HCT116 (cell line): ENCODE results near the gene CBFA2T2. TPM values are rescaled to one million over a fixed set of nuclear protein-coding genes. Genes with fewer than 3 reads are reported as not detected.

Experiments
- ATAC-seq: fragments of 200-7000 bp; cut with Tn5 transposase; 2 replicates; pipeline ENCODE4 v1.9.1; 2020; ENCODE audit warnings: mild to moderate bottlenecking, moderate library complexity
- BruUV-seq: library from RNA; stranded (reverse); fragments of 400-500 nt; replicated peaks from 2 replicates; lab custom pipeline; 2021; lab: Mats Ljungman, UMichigan
- CTCF ChIA-PET: fragments of 300-600 bp; sonication (Branson Sonifier 250); formaldehyde crosslinking; loops from one replicate; lab custom pipeline; 2021; ENCODE audit warnings: antibody characterized with exemption; lab: Charles Lee
- POLR2A ChIA-PET: fragments of 300-600, 350-600 bp; sonication (Branson Sonifier 250); formaldehyde crosslinking; loops from one replicate; lab custom pipeline; 2021; ENCODE audit warnings: antibody characterized with exemption; lab: Charles Lee
- RAD21 ChIA-PET, 2 experiments: fragments of 300-600 bp; sonication (Branson Sonifier 250); formaldehyde crosslinking; loops; one replicate each; lab custom pipeline; 2023; ENCODE audit warnings: low total read pairs in 2 of 2; ENCODE audit not compliant: uncharacterized antibody in 2 of 2, unreplicated experiment in 2 of 2, low non-redundant PET in 1 of 2; lab: Charles Lee
- DNase-seq: peaks from one replicate; pipeline ENCODE4 v3.0.0-alpha.2; 2010; ENCODE audit warnings: low read depth, low spot score
- H2AFZ ChIP-seq: fragments of 200-600 bp; shearing (Covaris generic), sonication (generic); 2 replicates; pipeline ENCODE4 v1.6.1; 2017; ENCODE audit warnings: low read depth, mixed run types, mixed read lengths, antibody characterized with exemption, low read length; ENCODE audit not compliant: poor library complexity, severe bottlenecking
- H3K27ac ChIP-seq: 2 replicates; pipeline ENCODE4 v1.5.1; 2012; ENCODE audit warnings: low read depth, low read length
- H3K27me3 ChIP-seq: fragments of 200-600 bp; sonication (generic); 2 replicates; pipeline ENCODE4 v1.6.1; 2016; ENCODE audit warnings: mixed run types, low read length, mixed read lengths; ENCODE audit not compliant: insufficient read depth
- H3K36me3 ChIP-seq, 2 experiments: fragments of 200-500 bp in 1 of 2; fragments of 200-600 bp in 1 of 2; sonication (Bioruptor generic) in 1 of 2; sonication (generic) in 1 of 2; 2 replicates each; pipeline versions ENCODE4 v1.5.1 to v1.6.1; 2014 to 2016; ENCODE audit warnings: low read length in 2 of 2, inconsistent platforms in 1 of 2, mixed read lengths in 1 of 2, mixed run types in 1 of 2; ENCODE audit not compliant: insufficient read depth in 2 of 2, control insufficient read depth in 1 of 2
- H3K4me1 ChIP-seq, 2 experiments: fragments of 200-600 bp in 1 of 2; sonication (generic) in 1 of 2; 2 replicates each; pipeline versions ENCODE4 v1.5.1 to v1.6.1; 2012 to 2017; ENCODE audit warnings: low read length in 2 of 2, inconsistent platforms in 1 of 2, mild to moderate bottlenecking in 1 of 2, mixed read lengths in 1 of 2, mixed run types in 1 of 2, moderate library complexity in 1 of 2; ENCODE audit not compliant: insufficient read depth in 2 of 2, control insufficient read depth in 1 of 2
- H3K4me2 ChIP-seq: fragments of 200-600 bp; sonication (generic); 2 replicates; pipeline ENCODE4 v1.6.1; 2017; ENCODE audit warnings: mixed run types, low read length, mixed read lengths
- H3K4me3 ChIP-seq, 2 experiments: fragments of 200-600 bp in 1 of 2; sonication (generic) in 1 of 2; replicated peaks in 1 of 2; 2 replicates each; pipeline ENCODE4 v1.5.1; 2011 to 2016; ENCODE audit warnings: low read length in 2 of 2, control low read depth in 1 of 2, low read depth in 1 of 2, mild to moderate bottlenecking in 1 of 2, mixed read lengths in 1 of 2, mixed run types in 1 of 2
- H3K79me2 ChIP-seq: fragments of 200-600 bp; sonication (generic); 2 replicates; pipeline ENCODE4 v1.6.1; 2017; ENCODE audit warnings: mild to moderate bottlenecking, mixed run types, low read length, moderate library complexity, mixed read lengths; ENCODE audit not compliant: insufficient read depth
- H3K9ac ChIP-seq: fragments of 200-600 bp; sonication (generic); 2 replicates; pipeline ENCODE4 v1.6.1; 2016; ENCODE audit warnings: low read length, mixed read lengths
- H3K9me2 ChIP-seq: fragments of 200-600 bp; sonication (generic), shearing (Covaris generic); 2 replicates; pipeline ENCODE4 v1.6.1; 2017; ENCODE audit warnings: mixed run types, mild to moderate bottlenecking, moderate library complexity; ENCODE audit not compliant: insufficient read depth
- H3K9me3 ChIP-seq, 2 experiments: fragments of 200-500 bp in 1 of 2; fragments of 200-600 bp in 1 of 2; sonication (Bioruptor generic) in 1 of 2; sonication (generic) in 1 of 2; 2 replicates each; pipeline ENCODE4 v1.6.1; 2014 to 2017; ENCODE audit warnings: low read length in 2 of 2, mixed read lengths in 2 of 2, inconsistent platforms in 1 of 2, low read depth in 1 of 2, mild to moderate bottlenecking in 1 of 2, mixed run types in 1 of 2, moderate library complexity in 1 of 2; ENCODE audit not compliant: control insufficient read depth in 1 of 2, insufficient read depth in 1 of 2
- H4K20me1 ChIP-seq: fragments of 200-600 bp; sonication (generic), shearing (Covaris generic); 2 replicates; pipeline ENCODE4 v1.6.1; 2017; ENCODE audit warnings: mixed run types, mild to moderate bottlenecking, moderate library complexity; ENCODE audit not compliant: insufficient read depth
- FOSL1 ChIP-seq: IDR thresholded peaks from 2 replicates; pipeline ENCODE4 v1.6.1; 2012; ENCODE audit warnings: low read depth
- SRF ChIP-seq: IDR thresholded peaks from 2 replicates; pipeline ENCODE4 v1.6.1; 2012; ENCODE audit warnings: low read depth
- TCF7L2 ChIP-seq: IDR thresholded peaks from 2 replicates; pipeline ENCODE4 v1.7.0; 2011; ENCODE audit warnings: borderline replicate concordance, inconsistent platforms; ENCODE audit not compliant: insufficient read depth, insufficient read length; ENCODE audit errors: extremely low read depth
- intact Hi-C: fragments of 100-400 bp; cut with micrococcal nuclease; formaldehyde crosslinking; loops from 2 replicates; pipeline ENCODE4 v1.10.0; 2022
- total RNA-seq: library from RNA; stranded (reverse); gene quantifications from one replicate; pipeline ENCODE4 v1.2.1, GENCODE V29; 2021; ENCODE audit not compliant: unreplicated experiment

The CBFA2T2 gene
- total RNA-seq, 1 experiment from 2014 or later: 8.0 TPM

GRCh38 chr20:33526769-33527168, 36.9 kb downstream of the CBFA2T2 start:
- BruUV-seq: no TSS peak
- ChIA-PET POLR2A (no interaction called here), RAD21 (no interaction called here), CTCF (interaction anchor here (0.6 kb wide), 1 partner anchor 10 kb away, joined by 4 read pairs; no protein-coding TSS in a partner anchor)
- no peaks in the 10 kb centered on the region for H4K20me1 ChIP-seq
- no peak overlapping the region for H3K9ac ChIP-seq
- H3K4me3 ChIP-seq: no peak overlapping the region
- intact Hi-C loops: no loop called here
- ATAC-seq: no peak
- no peak for TF ChIP-seq SRF
- TF ChIP-seq FOSL1: no peak
- no peaks in the 10 kb centered on the region for H3K36me3 ChIP-seq
- no peaks in the 10 kb centered on the region for H3K9me2 ChIP-seq
- H3K79me2 ChIP-seq: peaks cover 4% of the 10 kb centered on the region; the same call in 1 of the 2 replicates
- H3K4me2 ChIP-seq: no peak overlapping the region
- H2AFZ ChIP-seq: no peak overlapping the region
- H3K4me1 ChIP-seq: no peaks in the 10 kb centered on the region
- H3K27ac ChIP-seq: no peak overlapping the region
- H3K27me3 ChIP-seq: no peaks in the 10 kb centered on the region
- no peak for DNase-seq
- H3K9me3 ChIP-seq: no peaks in the 10 kb centered on the region

DNA sequence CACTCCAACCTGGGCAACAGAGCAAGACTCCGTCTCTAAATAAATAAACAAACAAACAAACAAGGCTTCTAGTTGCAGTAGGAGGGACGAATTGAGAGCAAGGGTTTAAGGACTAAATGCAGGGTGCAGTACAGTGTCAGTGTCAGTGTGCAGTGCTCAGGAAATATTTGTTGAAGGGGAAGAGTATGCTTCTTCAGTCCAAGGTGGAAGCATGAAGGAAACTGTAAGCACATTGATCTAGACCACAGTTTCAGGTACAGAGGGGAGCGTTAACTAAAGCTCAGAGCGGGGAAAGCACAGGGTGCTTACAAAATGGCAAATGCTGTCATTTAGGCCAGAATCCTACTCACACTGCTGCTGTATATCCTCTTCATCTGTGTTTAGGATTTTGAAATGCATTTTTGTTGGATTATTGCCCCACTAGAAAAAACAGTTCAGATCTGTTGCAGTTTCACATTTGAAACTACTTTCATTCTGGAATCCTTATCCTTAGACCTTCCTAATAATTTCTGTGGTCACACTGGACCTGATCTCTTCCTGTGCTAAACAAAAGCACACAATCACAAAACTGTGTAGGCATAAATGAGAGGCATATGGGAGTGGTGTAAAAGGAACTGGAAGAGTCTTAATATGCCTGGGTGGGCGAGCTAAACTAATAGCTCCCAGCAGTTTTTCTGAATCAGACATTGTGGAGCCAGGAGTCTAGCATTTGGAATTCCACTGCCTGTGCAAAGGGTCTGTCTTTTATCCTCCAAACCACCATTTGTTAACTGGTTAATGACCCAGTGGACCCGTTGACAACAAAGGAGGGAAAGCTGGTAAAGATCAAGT, 41.4 kb downstream of the CBFA2T2 start:
- POLR2A ChIA-PET: no interaction called here
- CTCF ChIA-PET: no interaction called here

More for the DNA sequence above, 41.4 kb downstream of the CBFA2T2 start:
- no peaks in the 10 kb centered on the region for H4K20me1 ChIP-seq
- H3K9me3 ChIP-seq: no peaks in the 10 kb centered on the region
- no peaks in the 10 kb centered on the region for H3K9me2 ChIP-seq
- no peaks in the 10 kb centered on the region for H3K36me3 ChIP-seq
- H3K4me3 ChIP-seq: no peak overlapping the region
- ATAC-seq (no peak), DNase-seq (no peak)
- no peak overlapping the region for H3K9ac ChIP-seq
- H3K4me2 ChIP-seq: no peak overlapping the region
- no peak overlapping the region for H2AFZ ChIP-seq
- no TSS peak for BruUV-seq
- no peak overlapping the region for H3K27ac ChIP-seq
- no peaks in the 10 kb centered on the region for H3K4me1 ChIP-seq
- RAD21 ChIA-PET: no interaction called here
- no peaks in the 10 kb centered on the region for H3K27me3 ChIP-seq
- no peaks in the 10 kb centered on the region for H3K79me2 ChIP-seq
- TF ChIP-seq TCF7L2: no peak
- intact Hi-C loops: no loop called here
